Measurements from ENCODE around the gene KRTAP9-1.

Gene KRTAP9-1

DNA sequence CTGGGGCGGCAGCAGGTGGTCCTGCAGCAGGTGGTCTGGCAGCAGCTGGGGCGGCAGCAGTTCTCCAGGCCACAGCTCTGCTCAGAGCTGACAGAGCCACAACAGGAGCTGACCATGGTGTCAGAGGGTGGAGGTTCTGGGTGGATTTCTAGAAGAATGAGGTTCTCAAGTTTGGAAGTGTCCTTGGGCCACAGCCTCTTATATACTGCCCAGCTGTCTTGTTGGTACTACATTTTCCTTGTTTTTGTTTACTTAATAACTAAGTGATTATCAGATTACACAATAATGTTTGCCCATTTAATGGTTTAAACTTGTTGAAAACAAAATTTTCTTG lies 40.1 kb upstream of the KRTAP9-1 start, which contains the start of gene KRTAP4-5:
TSS of gene KRTAP4-5 (minus strand) at position 174 of the 334 bp plus-strand sequence. CDS start at position 116, 58 bp downstream.
- Histone ChIP-seq H3K9me3 (ENCODE audit: insufficient read depth, low read depth, low read length) (no peaks in the 10 kb centered on the region), H3K27me3 (ENCODE audit: insufficient read depth, low read length, poor library complexity, severe bottlenecking) (no peaks in the 10 kb centered on the region), H3K79me2 (ENCODE audit: insufficient read depth, low read length) (no peaks in the 10 kb centered on the region), H3K9me2 (replicated peaks; ENCODE audit: low read depth, low read length) (no peaks in the 10 kb centered on the region), H3F3A (ENCODE audit: low read depth) (no peaks in the 10 kb centered on the region), H2AFZ (ENCODE audit: low read length) (no peak within 1 kb of the TSS), H4K20me1 (ENCODE audit: insufficient read depth, low read length, poor library complexity, severe bottlenecking) (no peaks in the 10 kb centered on the region), H3K4me3 (ENCODE audit: low read length, poor library complexity, severe bottlenecking) (no peak within 1 kb of the TSS), H3K36me3 (ENCODE audit: insufficient read depth, low read length) (no peaks in the 10 kb centered on the region), H3K9ac (ENCODE audit: low read depth, low read length, poor library complexity, severe bottlenecking) (no peak within 1 kb of the TSS), H3K4me2 (ENCODE audit: low read depth, low read length, poor library complexity, severe bottlenecking) (no peak within 1 kb of the TSS), H3K4me1 (ENCODE audit: insufficient read depth, low read length, poor library complexity, severe bottlenecking) (peaks cover 4% of the 10 kb centered on the region)
- TF ChIP-seq, protein P1, sequence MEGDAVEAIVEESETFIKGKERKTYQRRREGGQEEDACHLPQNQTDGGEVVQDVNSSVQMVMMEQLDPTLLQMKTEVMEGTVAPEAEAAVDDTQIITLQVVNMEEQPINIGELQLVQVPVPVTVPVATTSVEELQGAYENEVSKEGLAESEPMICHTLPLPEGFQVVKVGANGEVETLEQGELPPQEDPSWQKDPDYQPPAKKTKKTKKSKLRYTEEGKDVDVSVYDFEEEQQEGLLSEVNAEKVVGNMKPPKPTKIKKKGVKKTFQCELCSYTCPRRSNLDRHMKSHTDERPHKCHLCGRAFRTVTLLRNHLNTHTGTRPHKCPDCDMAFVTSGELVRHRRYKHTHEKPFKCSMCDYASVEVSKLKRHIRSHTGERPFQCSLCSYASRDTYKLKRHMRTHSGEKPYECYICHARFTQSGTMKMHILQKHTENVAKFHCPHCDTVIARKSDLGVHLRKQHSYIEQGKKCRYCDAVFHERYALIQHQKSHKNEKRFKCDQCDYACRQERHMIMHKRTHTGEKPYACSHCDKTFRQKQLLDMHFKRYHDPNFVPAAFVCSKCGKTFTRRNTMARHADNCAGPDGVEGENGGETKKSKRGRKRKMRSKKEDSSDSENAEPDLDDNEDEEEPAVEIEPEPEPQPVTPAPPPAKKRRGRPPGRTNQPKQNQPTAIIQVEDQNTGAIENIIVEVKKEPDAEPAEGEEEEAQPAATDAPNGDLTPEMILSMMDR (conservative IDR thresholded peaks at IDR 0.05; ENCODE audit: low read length) = no peak
- no peak for TF ChIP-seq EZH2phosphoT487 (IDR thresholded peaks at IDR 0.05; ENCODE audit: borderline replicate concordance)

GRCh38 chr17:41150026-41150425 lies 39.7 kb upstream of the KRTAP9-1 start:
- Histone ChIP-seq H3F3A (ENCODE audit: low read depth) (no peaks in the 10 kb centered on the region), H3K79me2 (ENCODE audit: insufficient read depth, low read length) (no peaks in the 10 kb centered on the region), H3K9me3 (ENCODE audit: insufficient read depth, low read depth, low read length) (no peaks in the 10 kb centered on the region), H4K20me1 (ENCODE audit: insufficient read depth, low read length, poor library complexity, severe bottlenecking) (no peaks in the 10 kb centered on the region), H3K4me2 (ENCODE audit: low read depth, low read length, poor library complexity, severe bottlenecking) (no peak overlapping the region), H3K36me3 (ENCODE audit: insufficient read depth, low read length) (no peaks in the 10 kb centered on the region), H3K4me1 (ENCODE audit: insufficient read depth, low read length, poor library complexity, severe bottlenecking) (peaks cover 4% of the 10 kb centered on the region), H2AFZ (ENCODE audit: low read length) (no peak overlapping the region), H3K4me3 (ENCODE audit: low read length, poor library complexity, severe bottlenecking) (no peak overlapping the region), H3K27me3 (ENCODE audit: insufficient read depth, low read length, poor library complexity, severe bottlenecking) (no peaks in the 10 kb centered on the region), H3K9ac (ENCODE audit: low read depth, low read length, poor library complexity, severe bottlenecking) (no peak overlapping the region), H3K9me2 (replicated peaks; ENCODE audit: low read depth, low read length) (no peaks in the 10 kb centered on the region)
- TF ChIP-seq EZH2phosphoT487 (IDR thresholded peaks at IDR 0.05; ENCODE audit: borderline replicate concordance) = no peak
- TF ChIP-seq, protein P1 (conservative IDR thresholded peaks at IDR 0.05; ENCODE audit: low read length) = no peak

DNA sequence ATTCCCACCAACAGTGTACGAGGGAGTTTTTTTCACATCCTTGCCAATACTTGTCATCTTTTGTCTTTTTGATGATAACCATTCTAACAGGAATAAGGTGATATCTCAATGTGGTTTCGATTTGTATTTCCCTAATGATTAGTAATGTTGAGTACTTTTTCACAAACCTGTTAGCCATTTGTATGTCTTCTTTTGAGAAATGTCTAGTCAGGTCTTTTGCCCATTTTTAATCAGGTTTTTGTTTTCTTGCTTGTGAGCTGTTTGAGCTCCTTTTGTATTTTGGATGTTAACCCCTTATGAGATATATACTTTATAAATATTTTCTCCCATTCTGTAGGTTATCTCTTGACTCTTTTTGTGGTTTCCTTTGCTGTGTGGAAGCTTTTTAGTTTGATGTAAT lies 38.2 kb upstream of the KRTAP9-1 start:
- Histone ChIP-seq H3K4me2 (ENCODE audit: low read depth, low read length, poor library complexity, severe bottlenecking) (no peak overlapping the region), H3K4me3 (ENCODE audit: low read length, poor library complexity, severe bottlenecking) (no peak overlapping the region), H3K9ac (ENCODE audit: low read depth, low read length, poor library complexity, severe bottlenecking) (no peak overlapping the region), H3K27me3 (ENCODE audit: insufficient read depth, low read length, poor library complexity, severe bottlenecking) (no peaks in the 10 kb centered on the region), H3K9me2 (replicated peaks; ENCODE audit: low read depth, low read length) (no peaks in the 10 kb centered on the region), H3K9me3 (ENCODE audit: insufficient read depth, low read depth, low read length) (no peaks in the 10 kb centered on the region), H3K36me3 (ENCODE audit: insufficient read depth, low read length) (no peaks in the 10 kb centered on the region), H3K79me2 (ENCODE audit: insufficient read depth, low read length) (no peaks in the 10 kb centered on the region), H3K4me1 (ENCODE audit: insufficient read depth, low read length, poor library complexity, severe bottlenecking) (peaks cover 4% of the 10 kb centered on the region), H2AFZ (ENCODE audit: low read length) (no peak overlapping the region), H4K20me1 (ENCODE audit: insufficient read depth, low read length, poor library complexity, severe bottlenecking) (no peaks in the 10 kb centered on the region), H3F3A (ENCODE audit: low read depth) (no peaks in the 10 kb centered on the region)
- no peak for TF ChIP-seq EZH2phosphoT487 (IDR thresholded peaks at IDR 0.05; ENCODE audit: borderline replicate concordance)
- TF ChIP-seq, protein P1 (conservative IDR thresholded peaks at IDR 0.05; ENCODE audit: low read length) = no peak
